Daoy (cell line): Measurements from ENCODE around the gene SIRPG. TPM values are rescaled to one million over a fixed set of nuclear protein-coding genes. Genes with fewer than 3 reads are reported as not detected.
"Not testable (repeated sequence)": the region's sequence is repeated elsewhere in the genome, so short reads cannot be mapped to it uniquely, and the experiment has no call there.

ENCODE experiments used
- DNase-seq: peaks from one replicate; pipeline ENCODE4 v3.0.0-alpha.2; 2015; ENCODE audit warnings: low read depth
- total RNA-seq: library from RNA; depleted of rRNA; stranded (reverse); fragments of >200 nt; shearing (Covaris generic); gene quantifications from 2 replicates; pipeline ENCODE4 v1.2.3, GENCODE V29; 2014; rRNA removed

SIRPG gene
- not detected in 2 replicates for total RNA-seq

- no peak for DNase-seq
Observed at GRCh38 chr20:1657556-1658334, at the start of gene SIRPG. SIRPG (minus strand) TSS chr20:1657779; CDS start chr20:1657714, 65 bp downstream.

GRCh38 chr20:1706887-1707286, 49.3 kb upstream of the SIRPG start:
- DNase-seq = not testable (repeated sequence)

- DNase-seq = no peak
Observed at GRCh38 chr20:1706079-1706478, 48.5 kb upstream of the SIRPG start.

DNA sequence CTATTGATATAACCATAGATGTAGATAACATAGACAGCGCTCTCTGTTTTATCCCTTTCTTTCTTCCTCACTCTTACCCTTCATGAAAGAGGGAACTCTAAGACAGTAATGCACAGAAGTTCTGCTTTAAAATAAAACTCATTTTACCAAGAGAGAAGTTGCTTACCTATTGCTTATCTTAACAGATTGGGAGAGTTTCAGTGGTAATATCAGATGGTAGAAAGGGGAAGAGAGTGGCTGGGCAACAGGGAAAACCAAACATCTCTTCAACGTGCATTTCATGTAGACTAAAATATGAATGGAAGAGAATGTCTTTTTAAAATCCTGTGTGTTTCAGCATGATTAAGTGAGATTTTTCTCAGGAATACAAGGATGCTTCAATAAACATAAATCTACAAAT, 45.3 kb upstream of the SIRPG start:
- no peak for DNase-seq

- no peak for DNase-seq
Observed at GRCh38 chr20:1702328-1702727, 44.7 kb upstream of the SIRPG start.

DNA sequence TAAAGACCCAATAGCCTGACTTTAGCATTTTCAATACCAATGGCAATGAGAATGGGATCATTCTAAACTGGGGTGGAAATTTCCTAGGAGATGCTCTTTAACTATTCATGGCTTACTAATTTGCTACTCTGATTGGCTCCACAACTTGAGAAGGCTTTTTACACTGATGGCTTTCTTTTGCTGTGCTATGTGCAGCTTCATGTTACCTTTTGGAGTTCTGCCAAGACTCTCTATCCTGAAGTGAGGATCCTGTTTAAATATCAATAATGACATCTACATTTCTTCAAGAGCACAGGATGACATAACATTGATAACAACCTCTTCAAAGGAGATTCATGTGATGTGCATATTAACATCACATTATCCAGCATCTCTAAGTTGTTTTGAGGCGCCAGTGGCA, 43.4 kb upstream of the SIRPG start:
- no peak for DNase-seq

DNA sequence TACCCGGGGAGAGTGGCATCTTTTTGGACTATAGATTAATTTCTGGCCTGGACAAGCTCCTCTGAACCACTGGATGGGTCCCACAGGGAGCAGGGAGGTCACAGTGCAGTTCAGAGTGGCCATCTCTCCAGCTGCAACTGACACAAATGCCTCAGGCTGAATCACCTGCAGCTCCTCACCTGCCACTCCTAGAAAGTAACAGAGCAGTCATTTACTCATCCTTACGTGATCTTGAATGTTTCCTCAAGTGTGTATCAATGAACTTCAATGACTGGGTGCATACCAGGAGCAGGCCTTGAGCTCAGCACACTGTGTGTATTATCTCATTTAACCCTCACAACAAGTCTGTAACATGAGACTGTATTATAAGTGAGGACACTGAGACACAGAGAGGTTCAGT, 40.0 kb upstream of the SIRPG start:
- DNase-seq = no peak

- DNase-seq = no peak
Observed at GRCh38 chr20:1696521-1697209, 39.1 kb upstream of the SIRPG start.

- no peak for DNase-seq
Observed at GRCh38 chr20:1694672-1695071, 37.1 kb upstream of the SIRPG start.

DNA sequence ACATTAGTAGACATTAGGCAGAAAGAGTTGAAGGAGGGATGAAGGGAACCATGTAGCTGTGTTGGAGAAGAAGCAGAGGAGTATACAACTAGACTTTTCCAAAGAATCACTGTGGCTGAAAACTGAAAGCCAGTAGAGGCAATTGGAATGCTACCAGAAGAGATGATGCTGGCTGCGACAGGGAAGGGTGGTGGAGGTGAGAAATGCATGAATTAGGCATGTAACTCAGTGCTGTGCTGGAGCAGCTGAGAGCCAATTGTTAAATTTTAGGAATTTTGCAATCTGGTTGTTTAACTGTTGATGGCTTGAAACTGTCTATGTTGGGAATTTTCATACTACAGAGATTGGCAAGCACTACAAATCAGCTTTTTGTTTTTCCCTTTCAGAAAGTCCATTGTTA, 35.8 kb upstream of the SIRPG start:
- DNase-seq = no peak

- no peak for DNase-seq
Observed at GRCh38 chr20:1689721-1690120, 32.1 kb upstream of the SIRPG start.

GRCh38 chr20:1688886-1689538, 31.4 kb upstream of the SIRPG start:
- no peak for DNase-seq

DNA sequence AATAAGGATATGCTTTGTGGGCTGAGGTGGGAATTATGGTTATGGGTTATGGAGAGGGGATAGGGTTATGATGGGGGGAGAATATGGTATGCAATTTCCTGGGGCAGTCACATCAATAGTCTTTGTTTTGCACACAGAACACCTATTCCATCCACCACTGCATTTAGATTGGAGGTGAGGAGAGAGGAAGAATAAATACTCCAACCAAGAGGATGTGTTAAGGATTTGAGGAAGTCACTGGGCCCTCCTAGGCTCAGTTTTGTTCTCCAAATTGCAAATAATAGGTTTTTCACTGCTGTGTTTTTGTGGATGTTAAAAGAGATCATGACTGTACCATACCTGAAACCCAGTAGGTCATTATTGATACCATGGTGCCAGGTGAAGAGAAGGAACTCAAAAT, 29.5 kb upstream of the SIRPG start:
- no peak for DNase-seq

GRCh38 chr20:1686151-1686748, 28.7 kb upstream of the SIRPG start:
- no peak for DNase-seq

DNA sequence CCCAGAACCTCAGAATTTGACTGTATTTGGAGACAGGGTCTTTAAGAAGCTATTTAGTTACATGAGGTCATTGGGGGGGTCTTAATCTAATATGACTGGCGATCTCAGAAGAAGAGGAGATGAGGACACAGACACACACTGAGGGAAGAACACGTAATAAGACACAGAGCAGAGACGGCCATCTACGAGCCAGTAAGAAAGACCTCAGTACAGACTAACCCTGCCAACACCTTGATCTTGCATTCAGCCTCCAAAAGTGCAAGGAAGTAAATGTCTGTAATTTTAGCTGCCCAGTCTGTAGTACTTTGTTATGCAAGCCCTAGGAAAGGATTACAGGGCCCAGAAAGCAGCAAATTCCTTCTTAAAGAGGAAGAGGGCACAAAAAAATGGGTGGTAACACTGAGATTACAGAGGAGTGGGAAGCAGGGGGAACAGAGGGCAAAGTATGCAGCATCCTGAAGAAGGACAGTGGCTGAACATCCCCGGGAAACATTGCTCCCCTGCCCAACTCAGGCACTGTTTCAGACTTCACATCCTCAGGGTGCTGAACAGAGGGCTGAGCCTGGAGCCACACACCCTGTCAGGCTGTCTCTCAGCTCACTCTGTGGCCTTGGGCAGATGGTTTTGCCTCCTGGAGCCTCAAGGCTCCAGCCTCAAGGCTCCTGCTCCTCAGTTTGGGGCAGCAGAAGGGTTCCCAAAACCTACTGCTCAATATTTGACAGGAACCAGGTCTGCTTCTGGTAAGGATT, 27.9 kb upstream of the SIRPG start:
- DNase-seq = no peak

- no peak for DNase-seq
Observed at GRCh38 chr20:1684872-1685271, 27.3 kb upstream of the SIRPG start.

GRCh38 chr20:1676650-1677049, 19.1 kb upstream of the SIRPG start:
- no peak for DNase-seq

GRCh38 chr20:1674990-1675780, 17.6 kb upstream of the SIRPG start:
- DNase-seq = no peak

DNA sequence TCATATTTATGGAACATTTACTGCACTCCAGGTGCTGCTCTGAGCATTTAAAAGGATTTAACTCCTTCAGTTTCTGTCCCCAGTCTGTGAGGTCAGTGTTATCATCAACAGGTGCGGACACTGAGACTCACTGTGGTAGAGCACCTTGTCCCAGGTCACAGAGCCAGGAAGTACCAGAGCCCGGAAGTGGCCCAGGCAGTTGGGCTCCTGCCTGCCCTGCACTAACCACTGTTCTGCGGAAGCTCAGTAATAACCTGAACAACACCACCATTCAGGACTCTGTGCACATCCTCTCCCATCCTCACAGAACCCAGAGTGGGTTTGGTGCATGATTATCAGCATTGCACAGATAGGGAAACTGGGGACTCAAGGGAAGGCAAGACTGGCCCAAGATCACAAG, 16.8 kb upstream of the SIRPG start:
- DNase-seq = no peak

GRCh38 chr20:1673424-1673823, 15.8 kb upstream of the SIRPG start:
- DNase-seq = no peak

DNA sequence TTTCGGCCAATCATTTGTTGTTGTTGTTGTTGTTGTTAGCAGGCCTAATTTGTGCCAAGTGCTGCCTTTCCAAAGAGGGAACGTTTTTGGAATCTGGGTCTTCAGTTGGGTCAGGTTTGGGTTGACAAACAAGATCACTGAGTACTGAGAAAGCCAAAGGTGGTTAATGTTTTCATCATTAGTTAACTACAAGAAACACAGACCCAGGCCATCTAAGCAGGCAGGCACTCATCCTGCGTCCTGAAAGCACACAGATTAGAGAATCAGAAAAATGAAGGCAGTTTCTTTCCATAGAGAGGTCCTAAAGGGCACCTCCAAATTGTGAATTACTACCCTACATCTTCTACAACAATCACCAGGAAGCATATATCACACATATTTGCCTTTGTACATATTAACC, 15.1 kb upstream of the SIRPG start:
- no peak for DNase-seq
